DOHH2 (cell line): Measurements from ENCODE around the gene IGF2BP2.

Experiments
- H3F3A ChIP-seq: fragments of 200-600 bp; sonication (generic), shearing (Covaris generic); 2 replicates; pipeline ENCODE4 v1.6.0; 2016; ENCODE audit warnings: antibody characterized with exemption, mild to moderate bottlenecking; ENCODE audit not compliant: control insufficient read depth, insufficient read depth
- H3K27ac ChIP-seq: fragments of 200-600 bp; sonication (generic); 2 replicates; pipeline ENCODE4 v1.5.1; 2014; ENCODE audit warnings: low read depth, mild to moderate bottlenecking, low read length, moderate library complexity
- H3K27me3 ChIP-seq: fragments of 200-600 bp; sonication (generic); 2 replicates; pipeline ENCODE4 v1.6.1; 2014; ENCODE audit warnings: mild to moderate bottlenecking, low read length, mixed read lengths; ENCODE audit not compliant: control insufficient read depth
- H3K36me3 ChIP-seq: fragments of 200-600 bp; sonication (generic); 2 replicates; pipeline ENCODE4 v1.6.1; 2014; ENCODE audit warnings: mild to moderate bottlenecking, low read length, moderate library complexity, mixed read lengths; ENCODE audit not compliant: control insufficient read depth
- H3K4me1 ChIP-seq: fragments of 200-600 bp; sonication (generic); 2 replicates; pipeline ENCODE4 v1.6.1; 2014; ENCODE audit warnings: mild to moderate bottlenecking, low read length, mixed read lengths; ENCODE audit not compliant: control insufficient read depth
- H3K4me2 ChIP-seq: fragments of 200-600 bp; sonication (generic); 2 replicates; pipeline ENCODE4 v1.6.0; 2014; ENCODE audit warnings: mild to moderate bottlenecking, low read length, moderate library complexity
- H3K4me3 ChIP-seq: fragments of 200-600 bp; sonication (generic); 2 replicates; pipeline ENCODE4 v1.5.1; 2014; ENCODE audit warnings: mild to moderate bottlenecking, low read length, mixed read lengths
- H3K79me2 ChIP-seq: fragments of 200-600 bp; sonication (generic); 2 replicates; pipeline ENCODE4 v1.6.1; 2014; ENCODE audit warnings: mild to moderate bottlenecking, low read length, mixed read lengths; ENCODE audit not compliant: control insufficient read depth
- H3K9me2 ChIP-seq: fragments of 200-600 bp; sonication (generic); replicated peaks from 2 replicates; pipeline ENCODE4 v1.6.1; 2014; ENCODE audit warnings: mild to moderate bottlenecking, low read length, mixed read lengths; ENCODE audit not compliant: control insufficient read depth
- H3K9me3 ChIP-seq: fragments of 200-600 bp; sonication (generic); 2 replicates; pipeline ENCODE4 v1.6.1; 2014; ENCODE audit warnings: antibody characterized with exemption, low read length, mixed read lengths; ENCODE audit not compliant: control insufficient read depth, insufficient read depth
- H4K20me1 ChIP-seq: fragments of 200-600 bp; sonication (generic); 2 replicates; pipeline ENCODE4 v1.6.0; 2014; ENCODE audit warnings: low read depth, mild to moderate bottlenecking, antibody characterized with exemption, low read length, moderate library complexity; ENCODE audit not compliant: control insufficient read depth, insufficient read depth
- CTCF ChIP-seq: fragments of 200-600 bp; sonication (generic); IDR thresholded peaks from one replicate; pipeline ENCODE4 v1.5.1; 2014; ENCODE audit warnings: antibody characterized with exemption, mild to moderate bottlenecking, low read depth, low read length; ENCODE audit not compliant: poor library complexity, severe bottlenecking
- EZH2phosphoT487 ChIP-seq: fragments of 200-600 bp; sonication (generic); IDR thresholded peaks from 2 replicates; pipeline ENCODE4 v1.6.1; 2017; ENCODE audit warnings: borderline replicate concordance, mild to moderate bottlenecking, antibody characterized with exemption, low read length, moderate library complexity, mixed read lengths

The IGF2BP2 gene

GRCh38 chr3:185866995-185867394, 42.2 kb upstream of the IGF2BP2 start:
- TF ChIP-seq EZH2phosphoT487: no peak
- TF ChIP-seq CTCF: no peak
- no peaks in the 10 kb centered on the region for H3F3A ChIP-seq
- H3K27ac ChIP-seq: no peak overlapping the region
- H3K4me2 ChIP-seq: no peak overlapping the region
- no peaks in the 10 kb centered on the region for H3K79me2 ChIP-seq
- H3K27me3 ChIP-seq: peaks cover 22% of the 10 kb centered on the region
- no peak overlapping the region for H3K4me3 ChIP-seq
- no peaks in the 10 kb centered on the region for H3K9me3 ChIP-seq
- no peaks in the 10 kb centered on the region for H4K20me1 ChIP-seq
- no peaks in the 10 kb centered on the region for H3K9me2 ChIP-seq
- no peaks in the 10 kb centered on the region for H3K4me1 ChIP-seq
- no peaks in the 10 kb centered on the region for H3K36me3 ChIP-seq

GRCh38 chr3:185866555-185866954, 41.7 kb upstream of the IGF2BP2 start:
- H3K4me2 ChIP-seq: no peak overlapping the region
- peaks cover 22% of the 10 kb centered on the region for H3K27me3 ChIP-seq
- no peaks in the 10 kb centered on the region for H3F3A ChIP-seq
- no peak overlapping the region for H3K27ac ChIP-seq
- no peaks in the 10 kb centered on the region for H3K4me1 ChIP-seq
- no peaks in the 10 kb centered on the region for H3K79me2 ChIP-seq
- no peaks in the 10 kb centered on the region for H3K9me3 ChIP-seq
- no peak for TF ChIP-seq CTCF
- TF ChIP-seq EZH2phosphoT487: no peak
- H3K9me2 ChIP-seq: no peaks in the 10 kb centered on the region
- no peaks in the 10 kb centered on the region for H4K20me1 ChIP-seq
- H3K4me3 ChIP-seq: no peak overlapping the region
- no peaks in the 10 kb centered on the region for H3K36me3 ChIP-seq

- Histone ChIP-seq H3K9me2 (no peaks in the 10 kb centered on the region), H3K4me1 (no peaks in the 10 kb centered on the region), H3K79me2 (no peaks in the 10 kb centered on the region), H3F3A (no peaks in the 10 kb centered on the region), H3K27me3 (peaks cover 22% of the 10 kb centered on the region), H3K36me3 (no peaks in the 10 kb centered on the region), H3K27ac (no peak overlapping the region), H3K9me3 (no peaks in the 10 kb centered on the region), H3K4me3 (no peak overlapping the region), H3K4me2 (no peak overlapping the region), H4K20me1 (no peaks in the 10 kb centered on the region)
- no peak for TF ChIP-seq EZH2phosphoT487
- no peak for TF ChIP-seq CTCF
These were observed 40.4 kb upstream of the IGF2BP2 start for GRCh38 chr3:185865247-185865646.

- Histone ChIP-seq H3K79me2 (no peaks in the 10 kb centered on the region), H3K27ac (no peak overlapping the region), H3K9me2 (no peaks in the 10 kb centered on the region), H3F3A (no peaks in the 10 kb centered on the region), H3K4me1 (no peaks in the 10 kb centered on the region), H4K20me1 (no peaks in the 10 kb centered on the region), H3K9me3 (no peaks in the 10 kb centered on the region), H3K36me3 (no peaks in the 10 kb centered on the region), H3K4me2 (no peak overlapping the region), H3K4me3 (no peak overlapping the region), H3K27me3 (peaks cover 22% of the 10 kb centered on the region)
- TF ChIP-seq CTCF: no peak
These were observed 39.9 kb upstream of the IGF2BP2 start for GRCh38 chr3:185864767-185865166.
